RWPE2 (cell line): Measurements from ENCODE around the gene OOSP2.

Experiments used
- ATAC-seq: fragments of 200-7000 bp; cut with Tn5 transposase; 3 replicates; pipeline ENCODE4 v1.9.1; 2021; ENCODE audit warnings: low read depth
- DNase-seq: peaks from one replicate; pipeline ENCODE4 v3.0.0-alpha.2; 2020; ENCODE audit warnings: low spot score
- H3K27ac ChIP-seq: fragments of 450-650 bp; 2 replicates; pipeline ENCODE4 v1.5.1; 2017; ENCODE audit warnings: mild to moderate bottlenecking; ENCODE audit not compliant: poor library complexity, severe bottlenecking
- H3K27me3 ChIP-seq: fragments of 250-450 bp; sonication (Bioruptor Pico); 2 replicates; pipeline ENCODE4 v1.5.1; 2021; ENCODE audit warnings: mild to moderate bottlenecking, moderate library complexity; ENCODE audit not compliant: insufficient read depth, poor library complexity, severe bottlenecking
- H3K36me3 ChIP-seq: fragments of 250-450 bp; sonication (Bioruptor Pico); 2 replicates; pipeline ENCODE4 v1.5.1; 2020; ENCODE audit warnings: low read depth, mild to moderate bottlenecking, moderate library complexity
- H3K4me1 ChIP-seq: fragments of 250-450 bp; sonication (Bioruptor Pico); 2 replicates; pipeline ENCODE4 v1.5.1; 2021; ENCODE audit warnings: mild to moderate bottlenecking, moderate library complexity; ENCODE audit not compliant: insufficient read depth, poor library complexity, severe bottlenecking
- H3K4me3 ChIP-seq: fragments of 250-450 bp; sonication (Bioruptor Pico); 2 replicates; pipeline ENCODE4 v1.5.1; 2021; ENCODE audit warnings: mild to moderate bottlenecking, moderate library complexity; ENCODE audit not compliant: severe bottlenecking
- H3K9me3 ChIP-seq: fragments of 250-450 bp; sonication (Bioruptor Pico); 2 replicates; pipeline ENCODE4 v1.5.1; 2021; ENCODE audit warnings: mild to moderate bottlenecking, moderate library complexity; ENCODE audit not compliant: severe bottlenecking
- CTCF ChIP-seq: fragments of 450-650 bp; IDR thresholded peaks from one replicate; pipeline ENCODE4 v1.5.1; 2017; ENCODE audit warnings: mild to moderate bottlenecking, moderate library complexity; ENCODE audit not compliant: poor library complexity, severe bottlenecking

Gene OOSP2

GRCh38 chr11:60040109-60040508, at the start of gene OOSP2:
Gene OOSP2 (plus strand): TSS chr11:60040409. CDS start chr11:60040460, 51 bp downstream.
- Histone ChIP-seq H3K4me3 (no peak within 1 kb of the TSS), H3K4me1 (no peaks in the 10 kb centered on the region), H3K27me3 (no peaks in the 10 kb centered on the region), H3K36me3 (no peaks in the 10 kb centered on the region), H3K27ac (no peak within 1 kb of the TSS), H3K9me3 (no peaks in the 10 kb centered on the region)
- ATAC-seq: no peak
- no peak for TF ChIP-seq CTCF
- DNase-seq: no peak

- TF ChIP-seq CTCF: no peak
- Histone ChIP-seq H3K27me3 (no peaks in the 10 kb centered on the region), H3K27ac (no peak overlapping the region), H3K36me3 (no peaks in the 10 kb centered on the region), H3K4me3 (no peak overlapping the region), H3K9me3 (no peaks in the 10 kb centered on the region), H3K4me1 (no peaks in the 10 kb centered on the region)
- no peak for ATAC-seq
- no peak for DNase-seq
Measured at GRCh38 chr11:59990421-59990820, 49.8 kb upstream of the OOSP2 start.

GRCh38 chr11:59992425-59992824, 47.8 kb upstream of the OOSP2 start:
- no peak for DNase-seq
- no peaks in the 10 kb centered on the region for H3K4me1 ChIP-seq
- H3K4me3 ChIP-seq: no peak overlapping the region
- no peak for ATAC-seq
- no peaks in the 10 kb centered on the region for H3K9me3 ChIP-seq
- H3K27ac ChIP-seq: no peak overlapping the region
- peaks cover 3% of the 10 kb centered on the region for H3K27me3 ChIP-seq
- TF ChIP-seq CTCF: no peak
- no peaks in the 10 kb centered on the region for H3K36me3 ChIP-seq

GRCh38 chr11:59997800-59998199, 42.4 kb upstream of the OOSP2 start:
- Histone ChIP-seq H3K36me3 (no peaks in the 10 kb centered on the region), H3K4me1 (no peaks in the 10 kb centered on the region), H3K27me3 (peaks cover 7% of the 10 kb centered on the region), H3K4me3 (no peak overlapping the region), H3K9me3 (no peaks in the 10 kb centered on the region), H3K27ac (no peak overlapping the region)
- ATAC-seq: no peak
- DNase-seq: no peak
- TF ChIP-seq CTCF: no peak

- no peak for ATAC-seq
Measured at GRCh38 chr11:59999691-60000090, 40.5 kb upstream of the OOSP2 start.

More at GRCh38 chr11:59999691-60000090, 40.5 kb upstream of the OOSP2 start:
- no peaks in the 10 kb centered on the region for H3K36me3 ChIP-seq
- no peak overlapping the region for H3K27ac ChIP-seq
- H3K4me3 ChIP-seq: no peak overlapping the region
- no peak for DNase-seq
- TF ChIP-seq CTCF: no peak
- no peaks in the 10 kb centered on the region for H3K4me1 ChIP-seq
- peaks cover 7% of the 10 kb centered on the region for H3K27me3 ChIP-seq
- H3K9me3 ChIP-seq: no peaks in the 10 kb centered on the region
